Loucy (cell line): ENCODE data around the gene TCF7L2.
A peak's percentile ranks its signal among the peaks of the same experiment; 100 is the strongest.

Experiments used
- H2AFZ ChIP-seq: fragments of 200-600 bp; sonication (generic); 2 replicates; pipeline ENCODE4 v1.6.0; 2016; ENCODE audit warnings: antibody characterized with exemption, mild to moderate bottlenecking, low read length, moderate library complexity
- H3F3A ChIP-seq: fragments of 200-600 bp; 2 replicates; pipeline ENCODE4 v1.6.0; 2016; ENCODE audit warnings: antibody characterized with exemption, low read depth, mild to moderate bottlenecking
- H3K27me3 ChIP-seq: fragments of 200-600 bp; sonication (generic); 2 replicates; pipeline ENCODE4 v1.6.1; 2014; ENCODE audit warnings: low read length, mild to moderate bottlenecking; ENCODE audit not compliant: insufficient read depth, poor library complexity, severe bottlenecking
- H3K36me3 ChIP-seq: fragments of 200-600 bp; sonication (generic); 2 replicates; pipeline ENCODE4 v1.6.1; 2016; ENCODE audit warnings: low read length; ENCODE audit not compliant: insufficient read depth
- H3K4me1 ChIP-seq: fragments of 200-600 bp; sonication (generic); 2 replicates; pipeline ENCODE4 v1.5.1; 2014; ENCODE audit warnings: low read length, mild to moderate bottlenecking; ENCODE audit not compliant: insufficient read depth, poor library complexity, severe bottlenecking
- H3K4me2 ChIP-seq: fragments of 200-600 bp; sonication (generic); 2 replicates; pipeline ENCODE4 v1.6.0; 2014; ENCODE audit warnings: antibody characterized with exemption, low read length, low read depth, mild to moderate bottlenecking; ENCODE audit not compliant: poor library complexity, severe bottlenecking
- H3K4me3 ChIP-seq: fragments of 200-600 bp; sonication (generic); 2 replicates; pipeline ENCODE4 v1.5.1; 2014; ENCODE audit warnings: low read length, mild to moderate bottlenecking, mixed read lengths; ENCODE audit not compliant: poor library complexity, severe bottlenecking
- H3K79me2 ChIP-seq: fragments of 200-600 bp; sonication (generic); 2 replicates; pipeline ENCODE4 v1.6.1; 2014; ENCODE audit warnings: low read length; ENCODE audit not compliant: insufficient read depth
- H3K9ac ChIP-seq: fragments of 200-600 bp; sonication (generic); 2 replicates; pipeline ENCODE4 v1.6.0; 2014; ENCODE audit warnings: mild to moderate bottlenecking, low read depth, low read length, moderate library complexity; ENCODE audit not compliant: poor library complexity, severe bottlenecking
- H3K9me2 ChIP-seq: fragments of 200-600 bp; sonication (generic); replicated peaks from 2 replicates; pipeline ENCODE4 v1.6.1; 2016; ENCODE audit warnings: low read depth, low read length, mixed read lengths
- H3K9me3 ChIP-seq: fragments of 200-600 bp; sonication (generic); 2 replicates; pipeline ENCODE4 v1.6.1; 2014; ENCODE audit warnings: mild to moderate bottlenecking, antibody characterized with exemption, low read length, low read depth; ENCODE audit not compliant: insufficient read depth
- H4K20me1 ChIP-seq: fragments of 200-600 bp; sonication (generic); 2 replicates; pipeline ENCODE4 v1.6.0; 2014; ENCODE audit warnings: antibody characterized with exemption, low read length, mild to moderate bottlenecking; ENCODE audit not compliant: insufficient read depth, poor library complexity, severe bottlenecking
- EZH2phosphoT487 ChIP-seq: fragments of 200-600 bp; IDR thresholded peaks from 2 replicates; pipeline ENCODE4 v1.6.1; 2018; ENCODE audit warnings: antibody characterized with exemption, mild to moderate bottlenecking, moderate library complexity, borderline replicate concordance
- TF ChIP-seq, protein P1 (sequence below): fragments of 200-600 bp; sonication (generic); conservative IDR thresholded peaks from 2 replicates; pipeline ENCODE4 v1.5.1; 2014; ENCODE audit warnings: mild to moderate bottlenecking, antibody characterized with exemption, low read length

TCF7L2 gene

DNA sequence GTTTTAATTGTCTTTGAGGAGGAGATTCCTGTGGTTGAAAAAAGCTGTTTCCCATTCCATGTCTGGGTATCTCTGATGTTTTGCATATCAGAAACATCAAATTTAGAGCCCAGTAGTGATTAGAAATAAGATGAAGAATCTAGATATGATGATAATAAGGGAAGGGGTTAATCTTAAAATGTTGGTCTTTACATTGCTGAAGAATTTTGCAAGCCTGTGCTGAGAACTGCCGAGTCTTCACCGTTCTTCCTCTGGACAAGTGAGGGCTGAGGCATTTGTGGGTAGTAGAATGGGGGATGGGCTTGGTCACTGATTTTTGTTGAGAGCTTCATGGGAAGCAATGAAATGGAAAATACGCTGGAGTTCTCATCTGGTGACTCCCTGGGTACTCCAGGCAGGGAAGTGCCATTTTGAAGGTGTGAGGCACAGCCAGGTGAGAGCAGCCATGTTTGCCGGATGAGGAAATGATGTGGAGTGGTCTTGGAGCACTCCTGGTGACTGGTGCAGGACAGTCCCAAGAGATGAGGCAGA is 10.2 kb downstream of the TCF7L2 start:
- no peak for TF ChIP-seq EZH2phosphoT487
- H3K4me2 ChIP-seq = peak overlapping the region; percentile 43
- H3K9ac ChIP-seq = no peak overlapping the region
- 0 out of 2 replicates have a peak, but pooled peaks cover 4% of the 10 kb centered on the region for H3F3A ChIP-seq
- H3K4me3 ChIP-seq = no peak overlapping the region
- H3K4me1 ChIP-seq = peaks cover 37% of the 10 kb centered on the region
- no peak overlapping the region for H2AFZ ChIP-seq
- H3K27me3 ChIP-seq = no peaks in the 10 kb centered on the region
- peaks cover 26% of the 10 kb centered on the region for H4K20me1 ChIP-seq
- H3K9me2 ChIP-seq = no peaks in the 10 kb centered on the region
- H3K36me3 ChIP-seq = no peaks in the 10 kb centered on the region
- H3K9me3 ChIP-seq = no peaks in the 10 kb centered on the region
- H3K79me2 ChIP-seq = peaks cover 30% of the 10 kb centered on the region

DNA sequence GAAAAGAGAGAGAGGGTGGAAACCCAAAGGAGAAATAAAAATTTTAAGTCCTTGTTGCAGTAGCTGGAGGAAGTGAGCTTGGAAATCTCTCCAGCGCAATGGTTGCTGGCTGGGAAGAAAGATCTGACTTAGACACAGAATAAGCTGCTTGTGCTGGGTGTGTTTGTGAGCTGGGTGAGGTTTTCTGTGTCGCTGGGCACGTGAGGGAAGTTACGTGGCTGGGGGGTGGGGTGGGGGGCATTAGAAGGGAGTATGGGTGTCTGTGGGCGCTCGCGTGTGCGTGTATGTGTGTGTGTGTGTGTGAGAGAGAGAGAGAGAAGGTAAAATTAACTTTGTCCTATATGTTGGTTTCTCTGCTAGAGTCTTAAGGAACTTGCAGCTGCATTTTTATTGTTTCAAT is 11.6 kb downstream of the TCF7L2 start:
- TF ChIP-seq, protein P1, sequence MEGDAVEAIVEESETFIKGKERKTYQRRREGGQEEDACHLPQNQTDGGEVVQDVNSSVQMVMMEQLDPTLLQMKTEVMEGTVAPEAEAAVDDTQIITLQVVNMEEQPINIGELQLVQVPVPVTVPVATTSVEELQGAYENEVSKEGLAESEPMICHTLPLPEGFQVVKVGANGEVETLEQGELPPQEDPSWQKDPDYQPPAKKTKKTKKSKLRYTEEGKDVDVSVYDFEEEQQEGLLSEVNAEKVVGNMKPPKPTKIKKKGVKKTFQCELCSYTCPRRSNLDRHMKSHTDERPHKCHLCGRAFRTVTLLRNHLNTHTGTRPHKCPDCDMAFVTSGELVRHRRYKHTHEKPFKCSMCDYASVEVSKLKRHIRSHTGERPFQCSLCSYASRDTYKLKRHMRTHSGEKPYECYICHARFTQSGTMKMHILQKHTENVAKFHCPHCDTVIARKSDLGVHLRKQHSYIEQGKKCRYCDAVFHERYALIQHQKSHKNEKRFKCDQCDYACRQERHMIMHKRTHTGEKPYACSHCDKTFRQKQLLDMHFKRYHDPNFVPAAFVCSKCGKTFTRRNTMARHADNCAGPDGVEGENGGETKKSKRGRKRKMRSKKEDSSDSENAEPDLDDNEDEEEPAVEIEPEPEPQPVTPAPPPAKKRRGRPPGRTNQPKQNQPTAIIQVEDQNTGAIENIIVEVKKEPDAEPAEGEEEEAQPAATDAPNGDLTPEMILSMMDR = no peak
- no peak for TF ChIP-seq EZH2phosphoT487
- H3F3A ChIP-seq = 0 out of 2 replicates have a peak, but pooled peaks cover 4% of the 10 kb centered on the region
- no peaks in the 10 kb centered on the region for H3K36me3 ChIP-seq
- peaks cover 20% of the 10 kb centered on the region for H4K20me1 ChIP-seq
- no peaks in the 10 kb centered on the region for H3K9me3 ChIP-seq
- H3K79me2 ChIP-seq = peaks cover 26% of the 10 kb centered on the region
- H3K9ac ChIP-seq = no peak overlapping the region
- H3K4me3 ChIP-seq = no peak overlapping the region
- H2AFZ ChIP-seq = no peak overlapping the region
- H3K4me1 ChIP-seq = peaks cover 26% of the 10 kb centered on the region
- no peaks in the 10 kb centered on the region for H3K27me3 ChIP-seq
- H3K9me2 ChIP-seq = no peaks in the 10 kb centered on the region
- no peak overlapping the region for H3K4me2 ChIP-seq

DNA sequence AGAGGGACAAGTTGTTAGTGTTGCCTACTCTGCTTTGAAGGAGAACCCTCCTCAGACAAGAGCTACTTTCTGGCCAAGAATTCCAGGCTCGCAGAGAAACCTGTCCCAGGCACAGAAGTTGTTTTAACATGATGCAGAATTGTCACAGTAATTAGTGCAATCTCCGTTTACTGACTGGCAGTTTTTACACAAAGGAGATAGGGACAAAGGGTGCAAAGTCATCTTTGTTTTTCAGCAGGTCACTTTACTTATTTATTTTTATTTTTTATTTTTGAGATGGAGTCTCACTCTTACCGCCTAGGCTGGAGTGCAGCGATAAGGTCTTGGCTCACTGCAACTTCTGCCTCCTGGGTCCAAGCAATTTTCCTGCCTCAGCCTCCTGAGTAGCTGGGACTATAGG is 12.3 kb downstream of the TCF7L2 start:
- Histone ChIP-seq H3K27me3 (no peaks in the 10 kb centered on the region), H4K20me1 (peaks cover 15% of the 10 kb centered on the region), H2AFZ (no peak overlapping the region), H3K4me1 (peaks cover 20% of the 10 kb centered on the region), H3K79me2 (peaks cover 19% of the 10 kb centered on the region), H3K4me3 (no peak overlapping the region), H3K9me3 (no peaks in the 10 kb centered on the region), H3F3A (0 out of 2 replicates have a peak, but pooled peaks cover 4% of the 10 kb centered on the region), H3K4me2 (no peak overlapping the region), H3K9ac (no peak overlapping the region), H3K36me3 (no peaks in the 10 kb centered on the region), H3K9me2 (no peaks in the 10 kb centered on the region)
- TF ChIP-seq, protein P1 = no peak
- no peak for TF ChIP-seq EZH2phosphoT487

DNA sequence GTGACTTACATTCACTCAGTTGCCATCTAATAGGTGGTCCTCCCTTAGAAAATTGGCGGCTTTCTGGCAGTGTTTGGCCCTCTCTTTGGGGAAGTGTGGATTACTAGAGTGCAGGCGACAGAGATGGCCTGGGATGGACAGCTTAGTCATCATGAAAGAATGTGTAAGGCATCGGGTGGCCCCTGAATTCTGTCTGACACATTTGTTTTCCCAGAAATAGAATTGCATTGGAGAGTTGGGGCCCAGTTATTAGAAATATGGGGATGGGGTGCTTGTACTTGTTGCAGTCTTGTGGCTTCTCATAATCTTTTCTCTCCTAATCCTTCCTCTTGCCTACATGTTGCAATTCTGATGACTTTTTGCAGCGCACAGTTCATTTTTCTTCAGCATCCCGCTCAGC is 13.8 kb downstream of the TCF7L2 start:
- Histone ChIP-seq H3K4me3 (no peak overlapping the region), H3K79me2 (peaks cover 19% of the 10 kb centered on the region), H3K36me3 (no peaks in the 10 kb centered on the region), H3F3A (0 out of 2 replicates have a peak, but pooled peaks cover 4% of the 10 kb centered on the region), H4K20me1 (peaks cover 12% of the 10 kb centered on the region), H3K4me1 (peaks cover 13% of the 10 kb centered on the region), H3K9ac (no peak overlapping the region), H3K9me2 (no peaks in the 10 kb centered on the region), H3K27me3 (no peaks in the 10 kb centered on the region), H3K9me3 (no peaks in the 10 kb centered on the region), H2AFZ (no peak overlapping the region), H3K4me2 (no peak overlapping the region)
- TF ChIP-seq EZH2phosphoT487 = no peak
- TF ChIP-seq, protein P1 = no peak
